ENCODE measurements around the gene ITPA.
"Not testable (repeated sequence)": the region's sequence is repeated elsewhere in the genome, so short reads cannot be mapped to it uniquely, and the experiment has no call there.

Gene ITPA

DNA sequence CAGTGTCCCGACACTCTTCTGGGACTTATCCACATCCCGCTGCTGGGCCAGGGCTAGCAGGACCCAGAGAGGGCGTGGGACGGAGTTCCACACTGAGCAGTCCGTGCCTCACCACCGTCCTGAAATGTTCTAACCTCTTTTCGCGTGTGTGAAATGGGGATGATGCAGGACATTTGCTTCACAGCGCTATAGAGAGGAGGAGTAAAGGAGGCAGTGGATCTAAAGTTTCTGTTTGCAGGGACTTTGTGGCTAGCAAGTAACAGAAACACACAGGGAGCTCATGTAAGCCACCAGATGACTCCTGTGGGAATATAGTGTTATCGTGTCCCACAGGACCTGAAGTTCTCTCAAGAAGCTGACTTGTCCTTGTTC lies 634 bp downstream of the ITPA start:
- TF ChIP-seq, protein P1, sequence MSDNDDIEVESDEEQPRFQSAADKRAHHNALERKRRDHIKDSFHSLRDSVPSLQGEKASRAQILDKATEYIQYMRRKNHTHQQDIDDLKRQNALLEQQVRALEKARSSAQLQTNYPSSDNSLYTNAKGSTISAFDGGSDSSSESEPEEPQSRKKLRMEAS (IDR thresholded peaks at IDR 0.05; ENCODE audit: low read depth, low read length): no peak
- TF ChIP-seq MYC (IDR thresholded peaks at IDR 0.05; ENCODE audit: low read depth, low read length) (peak; percentile 52; the same call in 1 of the 2 replicates), POLR2A (IDR thresholded peaks at IDR 0.05; ENCODE audit: extremely low read depth, insufficient read length) (no peak)
- TF ChIP-seq, protein P2, sequence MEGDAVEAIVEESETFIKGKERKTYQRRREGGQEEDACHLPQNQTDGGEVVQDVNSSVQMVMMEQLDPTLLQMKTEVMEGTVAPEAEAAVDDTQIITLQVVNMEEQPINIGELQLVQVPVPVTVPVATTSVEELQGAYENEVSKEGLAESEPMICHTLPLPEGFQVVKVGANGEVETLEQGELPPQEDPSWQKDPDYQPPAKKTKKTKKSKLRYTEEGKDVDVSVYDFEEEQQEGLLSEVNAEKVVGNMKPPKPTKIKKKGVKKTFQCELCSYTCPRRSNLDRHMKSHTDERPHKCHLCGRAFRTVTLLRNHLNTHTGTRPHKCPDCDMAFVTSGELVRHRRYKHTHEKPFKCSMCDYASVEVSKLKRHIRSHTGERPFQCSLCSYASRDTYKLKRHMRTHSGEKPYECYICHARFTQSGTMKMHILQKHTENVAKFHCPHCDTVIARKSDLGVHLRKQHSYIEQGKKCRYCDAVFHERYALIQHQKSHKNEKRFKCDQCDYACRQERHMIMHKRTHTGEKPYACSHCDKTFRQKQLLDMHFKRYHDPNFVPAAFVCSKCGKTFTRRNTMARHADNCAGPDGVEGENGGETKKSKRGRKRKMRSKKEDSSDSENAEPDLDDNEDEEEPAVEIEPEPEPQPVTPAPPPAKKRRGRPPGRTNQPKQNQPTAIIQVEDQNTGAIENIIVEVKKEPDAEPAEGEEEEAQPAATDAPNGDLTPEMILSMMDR (IDR thresholded peaks at IDR 0.05; ENCODE audit: low read depth, low read length): no peak
- peak; percentile 43 for DNase-seq (ENCODE audit: low read depth)
- H3K4me3 ChIP-seq (ENCODE audit: low read depth, low read length): peak overlapping the region; percentile 76

GRCh38 chr20:3210346-3210745 lies 1.0 kb downstream of the ITPA start:
- H3K4me3 ChIP-seq (ENCODE audit: low read depth, low read length): peak overlapping the region; percentile 76
- TF ChIP-seq MYC (IDR thresholded peaks at IDR 0.05; ENCODE audit: low read depth, low read length) (no peak), POLR2A (IDR thresholded peaks at IDR 0.05; ENCODE audit: extremely low read depth, insufficient read length) (no peak)
- TF ChIP-seq, protein P1 (IDR thresholded peaks at IDR 0.05; ENCODE audit: low read depth, low read length): no peak
- TF ChIP-seq, protein P2 (IDR thresholded peaks at IDR 0.05; ENCODE audit: low read depth, low read length): no peak
- DNase-seq (ENCODE audit: low read depth): no peak

DNA sequence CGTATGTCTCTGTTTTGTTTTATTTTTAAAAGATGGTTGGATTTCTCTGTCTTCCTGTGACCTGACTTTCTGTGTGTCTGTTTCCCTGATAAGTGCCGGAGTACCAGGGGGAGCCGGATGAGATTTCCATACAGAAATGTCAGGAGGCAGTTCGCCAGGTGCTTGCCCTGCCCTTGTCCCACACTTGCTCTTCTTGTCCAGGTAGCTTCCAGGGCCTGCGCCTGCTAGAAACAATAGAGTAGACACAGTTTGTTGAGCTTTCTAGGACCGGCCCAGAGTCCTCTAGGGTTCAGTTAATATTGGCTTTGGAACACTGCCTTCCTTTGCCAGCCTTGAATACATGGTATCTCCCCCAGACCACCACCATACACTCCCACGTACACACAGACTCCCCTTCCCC lies 3.9 kb downstream of the ITPA start:
- TF ChIP-seq, protein P2 (IDR thresholded peaks at IDR 0.05; ENCODE audit: low read depth, low read length): no peak
- TF ChIP-seq, protein P1 (IDR thresholded peaks at IDR 0.05; ENCODE audit: low read depth, low read length): no peak
- no peak for TF ChIP-seq POLR2A (IDR thresholded peaks at IDR 0.05; ENCODE audit: extremely low read depth, insufficient read length)
- no peak for TF ChIP-seq MYC (IDR thresholded peaks at IDR 0.05; ENCODE audit: low read depth, low read length)

GRCh38 chr20:3215359-3215917 lies 6.1 kb downstream of the ITPA start:
- DNase-seq (ENCODE audit: low read depth); H3K4me3 ChIP-seq (ENCODE audit: low read depth, low read length): not testable (repeated sequence)

More for the DNA sequence above, 3.9 kb downstream of the ITPA start:
- DNase-seq (ENCODE audit: low read depth): no peak
- no peak overlapping the region for H3K4me3 ChIP-seq (ENCODE audit: low read depth, low read length)

GRCh38 chr20:3218307-3218988 lies 9.2 kb downstream of the ITPA start:
- TF ChIP-seq, protein P2 (IDR thresholded peaks at IDR 0.05; ENCODE audit: low read depth, low read length): peak; percentile 72
- TF ChIP-seq, protein P1 (IDR thresholded peaks at IDR 0.05; ENCODE audit: low read depth, low read length): no peak
- H3K4me3 ChIP-seq (ENCODE audit: low read depth, low read length): no peak overlapping the region
- peak; percentile 77 for DNase-seq (ENCODE audit: low read depth)

DNA sequence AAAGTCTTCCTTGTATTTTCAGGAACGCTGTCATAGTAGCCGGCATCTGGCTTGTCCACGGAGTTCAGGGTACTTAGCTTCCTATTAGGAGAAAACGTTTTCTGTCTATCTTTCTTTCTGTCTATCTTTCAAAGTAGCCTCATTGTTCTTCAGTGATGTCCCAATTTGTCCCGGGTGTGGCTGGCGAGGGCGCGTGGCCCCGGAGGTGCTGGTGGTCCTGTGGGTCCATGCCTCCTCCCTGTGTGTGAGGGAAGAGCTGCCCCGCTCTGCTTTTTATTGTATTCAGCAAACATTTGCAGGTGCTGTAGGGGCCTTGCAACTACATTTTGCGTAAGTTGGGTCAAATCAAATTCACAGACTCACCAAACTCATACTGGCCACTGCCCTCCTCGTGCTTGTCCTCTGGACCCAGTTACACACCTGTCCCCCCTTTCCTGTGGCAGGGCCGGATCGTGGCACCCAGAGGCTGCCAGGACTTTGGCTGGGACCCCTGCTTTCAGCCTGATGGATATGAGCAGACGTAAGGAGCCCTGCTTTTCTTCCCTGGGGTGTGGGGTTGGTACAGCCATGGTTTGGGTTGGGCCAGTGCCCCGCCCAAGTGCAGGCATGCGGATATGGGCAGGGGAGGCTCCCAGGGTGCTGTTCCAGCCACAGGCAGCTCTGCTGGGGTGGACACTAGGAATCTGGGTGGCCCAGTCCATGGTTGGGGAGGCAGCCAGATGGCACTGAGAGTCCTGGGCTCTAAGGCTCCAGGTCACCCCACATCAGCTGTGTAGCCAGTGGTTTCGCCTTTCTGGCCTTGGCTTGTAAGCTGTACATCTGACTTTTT lies 12.3 kb downstream of the ITPA start:
- DNase-seq (ENCODE audit: low read depth): no peak
- no peak overlapping the region for H3K4me3 ChIP-seq (ENCODE audit: low read depth, low read length)

More for the DNA sequence above, 12.3 kb downstream of the ITPA start:
- TF ChIP-seq, protein P2 (IDR thresholded peaks at IDR 0.05; ENCODE audit: low read depth, low read length): no peak
- no peak for TF ChIP-seq MYC (IDR thresholded peaks at IDR 0.05; ENCODE audit: low read depth, low read length)
- TF ChIP-seq, protein P1 (IDR thresholded peaks at IDR 0.05; ENCODE audit: low read depth, low read length): no peak
- no peak for TF ChIP-seq POLR2A (IDR thresholded peaks at IDR 0.05; ENCODE audit: extremely low read depth, insufficient read length)

Data from NB4 (cell line).